HepG2 (cell line): ENCODE data around the gene TPD52L2. TPM values are rescaled to one million over a fixed set of nuclear protein-coding genes. Genes with fewer than 3 reads are reported as not detected.

Source experiments
- ATAC-seq: fragments of 200-7000 bp; cut with Tn5 transposase; 3 replicates; pipeline ENCODE4 v1.9.1; 2020; ENCODE audit warnings: mild to moderate bottlenecking, moderate library complexity
- BruUV-seq: library from RNA; stranded (reverse); fragments of 400-500 nt; replicated peaks from 2 replicates; lab custom pipeline; 2021; lab: Mats Ljungman, UMichigan
- CTCF ChIA-PET: fragments of 300-600 bp; formaldehyde crosslinking; extraction: SDS; loops from one replicate; lab custom pipeline; 2021; ENCODE audit warnings: low total read pairs, inconsistent platforms, low intra/inter-chr PET ratio; lab: Yijun Ruan, JAX
- POLR2A ChIA-PET: fragments of 350-600 bp; sonication (Branson Sonifier 250); formaldehyde crosslinking; loops from one replicate; lab custom pipeline; 2020; ENCODE audit warnings: antibody characterized with exemption, inconsistent platforms; lab: Yijun Ruan, JAX
- DNase-seq: peaks from one replicate; pipeline ENCODE4 v3.0.0-alpha.2; 2015; ENCODE audit warnings: low spot score
- FAIRE-seq: peaks from 3 replicates; lab custom pipeline; 2011; peaks lifted over from hg19 to GRCh38; lab: Jason Lieb, UNC
- H2AFZ ChIP-seq: one replicate; pipeline ENCODE4 v1.6.1; 2011; ENCODE audit warnings: low read length, inconsistent platforms
- H3K27ac ChIP-seq: fragments of 300-600 bp; 3 replicates; pipeline ENCODE4 v1.8.0; 2011; ENCODE audit warnings: mixed run types, mild to moderate bottlenecking, mixed read lengths, low read length, inconsistent platforms; ENCODE audit not compliant: insufficient read depth; ENCODE audit errors: extremely low read length
- H3K27me3 ChIP-seq, 2 experiments: fragments of 200-600 bp in 1 of 2; 2 replicates in 1 of 2; 3 replicates in 1 of 2; pipeline versions ENCODE4 v1.6.0 to v1.8.0; 2011; ENCODE audit warnings: low read length in 2 of 2, mild to moderate bottlenecking in 2 of 2, moderate library complexity in 2 of 2, inconsistent platforms in 1 of 2; ENCODE audit not compliant: insufficient read depth in 2 of 2, control insufficient read depth in 1 of 2
- H3K36me3 ChIP-seq, 2 experiments: fragments of 200-600 bp in 1 of 2; replicated peaks in 1 of 2; 2 replicates in 1 of 2; 3 replicates in 1 of 2; pipeline versions ENCODE4 v1.5.1 to v1.8.0; 2011; ENCODE audit warnings: low read length in 2 of 2, inconsistent platforms in 1 of 2; ENCODE audit not compliant: insufficient read depth in 2 of 2, control insufficient read depth in 1 of 2
- H3K4me1 ChIP-seq: 2 replicates; pipeline ENCODE4 v1.5.1; 2012; ENCODE audit warnings: low read length, inconsistent platforms; ENCODE audit not compliant: insufficient read depth
- H3K4me2 ChIP-seq: 2 replicates; pipeline ENCODE4 v1.6.0; 2011; ENCODE audit warnings: low read depth, low read length, inconsistent platforms
- H3K4me3 ChIP-seq, 3 experiments: fragments of 200-600 bp in 1 of 3; sonication (generic), shearing (Covaris generic) in 1 of 3; replicated peaks in 1 of 3; 2 replicates each; pipeline ENCODE4 v1.5.1; 2011 to 2016; ENCODE audit warnings: low read length in 3 of 3, inconsistent platforms in 2 of 3, low read depth in 2 of 3, mild to moderate bottlenecking in 2 of 3, control low read depth in 1 of 3, mixed read lengths in 1 of 3; ENCODE audit not compliant: insufficient read depth in 1 of 3
- H3K79me2 ChIP-seq: one replicate; pipeline ENCODE4 v1.6.1; 2011; ENCODE audit warnings: low read length, inconsistent platforms; ENCODE audit not compliant: insufficient read depth
- H3K9ac ChIP-seq: 2 replicates; pipeline ENCODE4 v1.6.0; 2011; ENCODE audit warnings: mild to moderate bottlenecking, low read depth, low read length, inconsistent platforms; ENCODE audit not compliant: insufficient read depth
- H3K9me3 ChIP-seq: 2 replicates; pipeline ENCODE4 v1.5.1; 2012; ENCODE audit warnings: mild to moderate bottlenecking, low read length
- H4K20me1 ChIP-seq: 2 replicates; pipeline ENCODE4 v1.6.0; 2011; ENCODE audit warnings: inconsistent platforms, mild to moderate bottlenecking, low read length, moderate library complexity; ENCODE audit not compliant: insufficient read depth
- CAMTA2 ChIP-seq: sonication (generic); formaldehyde crosslinking; IDR thresholded peaks from 2 replicates; pipeline ENCODE4 v1.4.0; 2020; ENCODE audit warnings: mild to moderate bottlenecking, missing genetic modification reagents, borderline replicate concordance
- CHD2 ChIP-seq: IDR thresholded peaks from 2 replicates; pipeline ENCODE4 v1.6.1; 2011; ENCODE audit warnings: low read depth, low read length, improper control_type of control experiment
- GATAD1 ChIP-seq: IDR thresholded peaks from 2 replicates; pipeline ENCODE4 v1.6.1; 2016; ENCODE audit warnings: missing genetic modification reagents, missing compliant biosample characterization
- HIVEP1 ChIP-seq: sonication (generic); formaldehyde crosslinking; IDR thresholded peaks from 2 replicates; pipeline ENCODE4 v1.4.0; 2020; ENCODE audit warnings: mild to moderate bottlenecking, missing genetic modification reagents
- KLF6 ChIP-seq: IDR thresholded peaks from 2 replicates; pipeline ENCODE4 v1.8.0; 2016; ENCODE audit warnings: missing biosample characterization, missing genetic modification reagents
- MEF2D ChIP-seq: sonication (generic); formaldehyde crosslinking; IDR thresholded peaks from 2 replicates; pipeline ENCODE4 v1.5.1; 2020; ENCODE audit warnings: mild to moderate bottlenecking, missing genetic modification reagents
- NFE2L1 ChIP-seq: sonication (generic); formaldehyde crosslinking; IDR thresholded peaks from 2 replicates; pipeline ENCODE4 v1.4.0; 2020; ENCODE audit warnings: missing genetic modification reagents, mild to moderate bottlenecking, borderline replicate concordance
- NFYC ChIP-seq: IDR thresholded peaks from 2 replicates; pipeline ENCODE4 v1.6.1; 2016; ENCODE audit warnings: missing genetic modification reagents, missing compliant biosample characterization
- PHF21A ChIP-seq: sonication (generic); formaldehyde crosslinking; IDR thresholded peaks from 2 replicates; pipeline ENCODE4 v1.5.0; 2020; ENCODE audit warnings: mild to moderate bottlenecking, missing genetic modification reagents
- RBM39 ChIP-seq: fragments of 200-400 bp; formaldehyde crosslinking; IDR thresholded peaks from one replicate; pipeline ENCODE4 v1.6.1; 2018; ENCODE audit warnings: antibody characterized with exemption, mild to moderate bottlenecking, low read depth, low read length; ENCODE audit not compliant: poor library complexity, severe bottlenecking
- RELA ChIP-seq: sonication (generic); formaldehyde crosslinking; IDR thresholded peaks from 2 replicates; pipeline ENCODE4 v1.4.0; 2020; ENCODE audit warnings: missing genetic modification reagents
- SPEN ChIP-seq: sonication (generic); formaldehyde crosslinking; IDR thresholded peaks from 2 replicates; pipeline ENCODE4 v1.5.1; 2020; ENCODE audit warnings: low read depth, mild to moderate bottlenecking, missing genetic modification reagents
- YY1 ChIP-seq: IDR thresholded peaks from 2 replicates; pipeline ENCODE4 v1.6.1; 2011; ENCODE audit warnings: low read length, low read depth, moderate library complexity, mild to moderate bottlenecking; ENCODE audit not compliant: insufficient read depth, insufficient replicate concordance
- ZMYM3 ChIP-seq: sonication (generic); formaldehyde crosslinking; IDR thresholded peaks from 2 replicates; pipeline ENCODE4 v1.5.1; 2020; ENCODE audit warnings: mild to moderate bottlenecking, missing genetic modification reagents
- ZNF350 ChIP-seq: sonication (generic); formaldehyde crosslinking; IDR thresholded peaks from 2 replicates; pipeline ENCODE4 v1.4.0; 2020; ENCODE audit warnings: mild to moderate bottlenecking, low read depth, missing genetic modification reagents, borderline replicate concordance
- ZNF644 ChIP-seq: IDR thresholded peaks from 2 replicates; pipeline ENCODE4 v1.6.1; 2016; ENCODE audit warnings: low read depth
- WGBS: methylation state at CpG from one replicate; pipeline ENCODE4 v1.1.6; 2017; ENCODE audit warnings: low lambda C conversion rate; 5-methylcytosine and 5-hydroxymethylcytosine counted together
- in situ Hi-C: cut with HindIII; loops from 2 replicates; pipeline ENCODE4 v1.10.0; 2017; ENCODE audit warnings: low pct_unique_long_range_greater_than_20kb; ENCODE audit not compliant: extremely low pct_ligation_motif_present
- intact Hi-C: fragments of 100-400 bp; cut with micrococcal nuclease; formaldehyde crosslinking; loops from one replicate; pipeline ENCODE4 v1.10.0; 2022; ENCODE audit not compliant: unreplicated experiment
- polyA plus RNA-seq, 8 experiments: library from polyadenylated mRNA; depleted of rRNA in 3 of 8; stranded (reverse) in 7 of 8; unstranded in 1 of 8; fragments of >200 nt; fragmentation: Illumina TruSeq in 4 of 8; extraction: Trizol in 4 of 8; gene quantifications; 2 replicates each; pipeline versions ENCODE4 v1.2.1 to v1.2.3, GENCODE V29; 2011 to 2016; ENCODE audit warnings: low read depth in 4 of 8, missing spikeins in 1 of 8, mixed read lengths in 1 of 8; ENCODE audit not compliant: insufficient read depth in 1 of 8
- total RNA-seq, 5 experiments: library from RNA; depleted of rRNA; stranded (reverse); fragments of >200 nt; fragmentation: Illumina TruSeq; extraction: Trizol; gene quantifications; 2 replicates each; pipeline ENCODE4 v1.2.3, GENCODE V29; 2016; ENCODE audit warnings: low read depth in 1 of 5
- TF ChIP-seq, protein P1 (sequence below): sonication (generic); formaldehyde crosslinking; IDR thresholded peaks from 2 replicates; pipeline ENCODE4 v1.4.0; 2020; ENCODE audit warnings: missing genetic modification reagents, borderline replicate concordance

The TPD52L2 gene
- total and polyA plus RNA-seq, 2 of the 13 experiments (the other 11 are each of a cell fraction or from before 2014, with no cell fraction given): 156 to 184 TPM

- BruUV-seq: no TSS peak
- CTCF ChIA-PET: no interaction called here
- ATAC-seq (no peak), DNase-seq (no peak), FAIRE-seq (no peak)
- no peaks in the 10 kb centered on the region for H3K79me2 ChIP-seq
- no peak overlapping the region for H3K4me2 ChIP-seq
- peaks cover 8 to 27% of the 10 kb centered on the region in 2 experiments for H3K27me3 ChIP-seq
- TF ChIP-seq RBM39: peak; percentile 12
- no peak for TF ChIP-seq NFE2L1 (CRISPR knock-in tag)
- H4K20me1 ChIP-seq: peaks cover 7% of the 10 kb centered on the region; the same call in 1 of the 2 replicates
- H3K4me1 ChIP-seq: peaks cover 50% of the 10 kb centered on the region
- 97% methylated on average over 8 of the region's 8 CpGs for WGBS
- H3K9me3 ChIP-seq: no peaks in the 10 kb centered on the region
- H2AFZ ChIP-seq: no peak overlapping the region
- no peaks in the 10 kb centered on the region for H3K36me3 ChIP-seq
- POLR2A ChIA-PET: no interaction called here
- no peak overlapping the region for H3K4me3 ChIP-seq
- intact Hi-C loops (no loop called here), in situ Hi-C loops (no loop called here)
- no peak overlapping the region for H3K9ac ChIP-seq
- H3K27ac ChIP-seq: no peak overlapping the region
Observed at GRCh38 chr20:63828124-63828523, 36.9 kb upstream of the TPD52L2 start.

DNA sequence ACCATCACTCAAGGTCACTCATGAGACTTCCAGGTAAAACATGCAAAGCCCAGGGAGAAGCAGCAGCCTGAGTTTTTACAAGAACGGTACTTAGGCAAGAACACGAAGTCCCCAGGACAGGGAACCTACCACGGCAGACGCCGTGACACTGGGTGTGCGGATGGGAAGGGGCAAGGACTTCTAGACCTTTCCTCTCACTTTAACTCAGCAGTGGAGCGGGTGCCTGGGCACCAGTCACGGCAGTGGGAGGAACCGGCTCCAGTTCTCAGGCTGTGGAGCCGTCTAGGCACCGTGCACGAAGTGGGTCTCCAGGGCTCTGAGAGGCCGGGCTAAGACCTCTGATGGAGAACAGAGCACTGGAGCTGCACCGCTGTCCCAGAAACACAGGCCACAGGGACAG lies 36.5 kb upstream of the TPD52L2 start:
- H3K79me2 ChIP-seq: no peaks in the 10 kb centered on the region
- no peak overlapping the region; a peak in 1 of 6 replicates for H3K4me3 ChIP-seq
- peak overlapping the region; percentile 88 for H3K4me2 ChIP-seq
- H3K27me3 ChIP-seq: peaks cover 8 to 28% of the 10 kb centered on the region in 2 experiments
- no peaks in the 10 kb centered on the region for H3K36me3 ChIP-seq
- POLR2A ChIA-PET: no interaction called here
- peaks cover 6% of the 10 kb centered on the region; the same call in 1 of the 2 replicates for H4K20me1 ChIP-seq
- BruUV-seq: no TSS peak
- H3K4me1 ChIP-seq: peaks cover 52% of the 10 kb centered on the region
- WGBS: 69% methylated on average over 14 of the region's 14 CpGs
- intact Hi-C loops: no loop called here
- in situ Hi-C loops: no loop called here
- H3K9ac ChIP-seq: no peak overlapping the region
- CTCF ChIA-PET: interaction anchor here (1.5 kb wide), 1 partner anchor 35 kb away, joined by 4 read pairs; no protein-coding TSS in a partner anchor
- no peaks in the 10 kb centered on the region for H3K9me3 ChIP-seq
- H2AFZ ChIP-seq: no peak overlapping the region
- H3K27ac ChIP-seq: no peak overlapping the region
- no peak for ATAC-seq
- FAIRE-seq: no peak
- no peak for DNase-seq
- TF ChIP-seq KLF6 (CRISPR knock-in tag) (no peak), ZNF350 (CRISPR knock-in tag) (0 out of 2 replicates have a peak, but pooled peaks have one; percentile 12), RELA (CRISPR knock-in tag) (no peak), NFYC (CRISPR knock-in tag) (no peak), CHD2 (no peak), YY1 (no peak), ZMYM3 (no peak), ZNF644 (CRISPR knock-in tag) (no peak), MEF2D (CRISPR knock-in tag) (no peak), GATAD1 (no peak), HIVEP1 (CRISPR knock-in tag) (0 out of 2 replicates have a peak, but pooled peaks have one; percentile 38), CAMTA2 (no peak), SPEN (no peak), PHF21A (CRISPR knock-in tag) (no peak)
- TF ChIP-seq, protein P1, sequence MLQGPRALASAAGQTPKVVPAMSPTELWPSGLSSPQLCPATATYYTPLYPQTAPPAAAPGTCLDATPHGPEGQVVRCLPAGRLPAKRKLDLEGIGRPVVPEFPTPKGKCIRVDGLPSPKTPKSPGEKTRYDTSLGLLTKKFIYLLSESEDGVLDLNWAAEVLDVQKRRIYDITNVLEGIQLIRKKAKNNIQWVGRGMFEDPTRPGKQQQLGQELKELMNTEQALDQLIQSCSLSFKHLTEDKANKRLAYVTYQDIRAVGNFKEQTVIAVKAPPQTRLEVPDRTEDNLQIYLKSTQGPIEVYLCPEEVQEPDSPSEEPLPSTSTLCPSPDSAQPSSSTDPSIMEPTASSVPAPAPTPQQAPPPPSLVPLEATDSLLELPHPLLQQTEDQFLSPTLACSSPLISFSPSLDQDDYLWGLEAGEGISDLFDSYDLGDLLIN: no peak
